ENCODE results near the gene R3HDM1.

Gene R3HDM1

DNA sequence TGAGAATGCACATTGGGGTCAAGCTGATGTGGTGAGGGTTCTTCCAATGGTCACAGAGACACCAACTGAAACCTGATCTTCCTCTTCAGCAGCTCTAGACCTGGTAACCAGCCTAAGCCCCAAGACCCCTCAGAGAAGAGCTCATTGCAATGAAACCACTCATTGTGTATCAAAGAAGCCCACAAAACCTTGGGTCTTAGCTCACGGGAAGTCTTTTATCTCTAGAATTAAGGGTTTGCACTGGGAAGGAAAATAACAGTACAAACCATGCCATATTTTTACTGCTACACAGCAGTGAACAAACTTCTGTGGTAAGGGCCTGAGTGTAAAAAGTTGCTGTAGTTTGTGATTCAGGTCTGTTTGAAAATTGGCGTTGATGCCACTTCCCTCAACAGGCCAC is 201.8 kb downstream of the R3HDM1 start:
- no peak for DNase-seq (ENCODE audit: low spot score)
- no peaks in the 10 kb centered on the region for H3K27me3 Mint-ChIP-seq (ENCODE audit: low read depth)
- no peak overlapping the region for H3K27ac Mint-ChIP-seq
- H3K4me1 Mint-ChIP-seq (ENCODE audit: low read depth): no peaks in the 10 kb centered on the region
- H3K36me3 Mint-ChIP-seq (ENCODE audit: low read depth): no peaks in the 10 kb centered on the region
- no peak overlapping the region for H3K4me3 Mint-ChIP-seq
- no peaks in the 10 kb centered on the region for H3K9me3 Mint-ChIP-seq

DNA sequence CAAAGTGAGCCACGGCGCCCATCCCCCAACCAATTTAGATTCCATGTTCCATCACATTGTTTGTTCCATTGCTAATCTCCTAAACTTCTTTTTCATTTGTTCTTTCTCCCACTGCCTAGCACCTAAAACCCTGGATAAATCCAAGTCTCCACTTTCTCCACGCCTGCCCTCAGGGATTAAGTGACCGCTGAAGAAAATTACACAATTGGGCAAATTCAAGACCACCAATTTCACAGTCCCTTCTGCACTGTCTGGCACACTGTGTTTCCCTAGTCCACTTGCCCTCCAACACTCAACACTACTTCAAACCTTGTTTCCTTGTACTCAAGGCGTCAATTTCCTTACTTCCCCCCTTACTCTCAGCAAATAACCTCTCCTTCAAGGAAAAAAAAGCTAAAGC is 205.3 kb downstream of the R3HDM1 start:
- no peaks in the 10 kb centered on the region for H3K27me3 Mint-ChIP-seq (ENCODE audit: low read depth)
- H3K9me3 Mint-ChIP-seq: peaks cover 4% of the 10 kb centered on the region
- no peaks in the 10 kb centered on the region for H3K36me3 Mint-ChIP-seq (ENCODE audit: low read depth)
- H3K4me3 Mint-ChIP-seq: no peak overlapping the region
- peaks cover 1% of the 10 kb centered on the region for H3K4me1 Mint-ChIP-seq (ENCODE audit: low read depth)
- DNase-seq (ENCODE audit: low spot score): no peak
- no peak overlapping the region for H3K27ac Mint-ChIP-seq

DNA sequence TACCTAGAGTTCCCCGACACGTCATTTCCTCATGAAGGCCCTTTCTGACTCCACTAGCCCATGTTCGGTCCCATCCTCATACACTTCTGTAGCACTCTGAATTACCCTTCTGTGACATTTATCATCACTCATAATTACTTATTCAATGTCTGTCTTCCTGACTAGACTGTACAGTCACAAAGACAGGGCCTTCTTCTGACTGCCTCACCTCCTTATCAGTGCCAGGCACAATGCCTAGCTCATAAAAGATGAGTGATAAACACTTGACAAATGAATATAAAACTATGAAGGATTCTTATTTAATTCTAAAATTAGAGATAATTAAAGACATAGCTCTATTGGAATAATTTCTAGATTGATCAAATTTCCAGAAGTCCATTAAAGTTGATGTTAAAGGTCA is 208.9 kb downstream of the R3HDM1 start:
- H3K9me3 Mint-ChIP-seq: peaks cover 4% of the 10 kb centered on the region
- DNase-seq (ENCODE audit: low spot score): no peak
- H3K36me3 Mint-ChIP-seq (ENCODE audit: low read depth): peaks cover 18% of the 10 kb centered on the region
- H3K27me3 Mint-ChIP-seq (ENCODE audit: low read depth): no peaks in the 10 kb centered on the region
- peaks cover 15% of the 10 kb centered on the region for H3K4me1 Mint-ChIP-seq (ENCODE audit: low read depth)
- no peak overlapping the region for H3K4me3 Mint-ChIP-seq
- H3K27ac Mint-ChIP-seq: no peak overlapping the region

DNA sequence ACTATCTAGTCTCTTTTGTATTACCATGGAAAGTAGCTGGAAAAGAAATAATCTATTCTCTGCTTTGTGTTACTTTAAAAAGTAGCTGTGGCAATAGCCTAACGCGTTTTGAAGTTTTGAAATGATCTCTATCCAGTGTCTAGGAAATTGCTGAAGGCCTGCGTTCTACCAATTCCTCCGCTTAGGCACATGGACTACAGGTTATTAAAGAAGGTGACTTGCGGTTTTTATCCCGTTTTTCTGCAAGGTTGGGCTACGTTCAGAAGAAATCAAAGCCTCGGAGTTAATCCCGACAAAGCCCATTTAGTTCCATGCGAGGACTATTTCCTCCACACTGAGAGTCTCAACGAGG is 209.7 kb downstream of the R3HDM1 start:
- Mint-ChIP-seq H3K4me3 (no peak overlapping the region), H3K27ac (no peak overlapping the region), H3K4me1 (ENCODE audit: low read depth) (peaks cover 17% of the 10 kb centered on the region), H3K9me3 (peaks cover 4% of the 10 kb centered on the region), H3K36me3 (ENCODE audit: low read depth) (peaks cover 21% of the 10 kb centered on the region), H3K27me3 (ENCODE audit: low read depth) (no peaks in the 10 kb centered on the region)
- no peak for DNase-seq (ENCODE audit: low spot score)

GRCh38 chr2:135741395-135742324 is 210.4 kb downstream of the R3HDM1 start, which contains the start of gene UBXN4:
TSS of gene UBXN4 (plus strand) at chr2:135741855. CDS start at chr2:135741930, 75 bp downstream.
- peaks cover 23% of the 10 kb centered on the region for H3K4me1 Mint-ChIP-seq (ENCODE audit: low read depth)
- peaks cover 28% of the 10 kb centered on the region for H3K36me3 Mint-ChIP-seq (ENCODE audit: low read depth)
- peak within 1 kb of the TSS; percentile 99 for H3K27ac Mint-ChIP-seq

DNA sequence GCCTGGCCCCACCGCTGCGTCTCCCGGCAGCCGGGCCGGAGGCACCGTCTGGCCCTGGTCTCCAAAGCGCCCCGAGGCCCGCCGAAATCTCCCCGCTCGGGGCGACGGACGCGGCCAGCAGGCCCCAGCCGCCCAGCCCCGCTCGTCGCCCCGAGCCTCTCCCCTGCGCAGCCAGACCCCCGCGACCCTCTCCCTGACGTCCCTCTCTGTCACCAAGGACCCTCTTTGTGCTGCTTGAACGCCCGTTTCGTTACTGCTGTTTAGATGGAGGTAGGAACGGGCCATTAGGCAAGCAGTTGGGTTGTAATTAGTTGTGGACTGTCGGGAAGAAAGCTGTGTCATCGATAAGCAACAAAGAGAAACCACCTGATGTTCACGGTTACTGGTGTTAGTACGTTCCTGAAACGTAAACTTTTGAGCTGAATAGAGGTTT is 211.1 kb downstream of the R3HDM1 start:
- no peaks in the 10 kb centered on the region for H3K27me3 Mint-ChIP-seq (ENCODE audit: low read depth)
- peaks cover 4% of the 10 kb centered on the region for H3K9me3 Mint-ChIP-seq
- DNase-seq (ENCODE audit: low spot score): peak; percentile 43
- H3K36me3 Mint-ChIP-seq (ENCODE audit: low read depth): peaks cover 31% of the 10 kb centered on the region
- peak overlapping the region; percentile 95 for H3K4me3 Mint-ChIP-seq
- H3K4me1 Mint-ChIP-seq (ENCODE audit: low read depth): peaks cover 26% of the 10 kb centered on the region
- peak overlapping the region; percentile 99 for H3K27ac Mint-ChIP-seq

More at GRCh38 chr2:135741395-135742324, 210.4 kb downstream of the R3HDM1 start, which contains the start of gene UBXN4:
- Mint-ChIP-seq H3K27me3 (ENCODE audit: low read depth) (no peaks in the 10 kb centered on the region), H3K9me3 (peaks cover 4% of the 10 kb centered on the region), H3K4me3 (peak within 1 kb of the TSS; percentile 95)
- DNase-seq (ENCODE audit: low spot score): peak; percentile 92

GRCh38 chr2:135743860-135744259 is 212.6 kb downstream of the R3HDM1 start:
- Mint-ChIP-seq H3K27me3 (ENCODE audit: low read depth) (no peaks in the 10 kb centered on the region), H3K27ac (peak overlapping the region; percentile 36), H3K9me3 (peaks cover 4% of the 10 kb centered on the region), H3K4me1 (ENCODE audit: low read depth) (peaks cover 26% of the 10 kb centered on the region), H3K36me3 (ENCODE audit: low read depth) (peaks cover 37% of the 10 kb centered on the region), H3K4me3 (peak overlapping the region; percentile 70)
- no peak for DNase-seq (ENCODE audit: low spot score)

DNA sequence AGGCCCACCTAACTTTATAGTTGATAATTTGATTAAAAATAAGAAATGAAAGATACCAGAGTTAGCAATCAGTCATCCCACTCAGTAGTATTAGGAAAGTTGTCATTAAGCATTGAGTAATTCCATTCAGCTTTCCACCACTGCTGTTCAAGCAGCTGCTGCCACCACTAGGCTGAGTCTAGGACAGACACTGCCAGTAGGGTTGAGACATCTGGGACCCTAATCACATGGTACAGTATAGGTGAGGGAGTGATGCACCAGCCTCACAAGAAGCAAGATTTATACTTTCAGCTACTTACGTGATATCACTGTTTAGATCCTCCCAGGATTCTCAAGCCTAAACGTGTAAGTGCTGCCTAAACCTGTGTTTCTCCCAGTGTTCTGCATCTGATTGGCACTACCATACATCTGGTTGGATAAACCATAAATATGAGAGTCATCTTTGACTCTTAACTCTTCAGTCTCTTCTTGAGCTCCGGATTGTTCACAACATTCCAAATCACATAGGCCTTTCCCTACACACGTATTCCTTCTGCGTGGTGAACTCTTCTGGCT is 213.6 kb downstream of the R3HDM1 start:
- DNase-seq (ENCODE audit: low spot score): peak; percentile 21
- peaks cover 4% of the 10 kb centered on the region for H3K9me3 Mint-ChIP-seq
- H3K4me1 Mint-ChIP-seq (ENCODE audit: low read depth): peaks cover 30% of the 10 kb centered on the region
- peaks cover 45% of the 10 kb centered on the region for H3K36me3 Mint-ChIP-seq (ENCODE audit: low read depth)
- H3K27me3 Mint-ChIP-seq (ENCODE audit: low read depth): no peaks in the 10 kb centered on the region
- H3K4me3 Mint-ChIP-seq: peak overlapping the region; percentile 70
- H3K27ac Mint-ChIP-seq: no peak overlapping the region

DNA sequence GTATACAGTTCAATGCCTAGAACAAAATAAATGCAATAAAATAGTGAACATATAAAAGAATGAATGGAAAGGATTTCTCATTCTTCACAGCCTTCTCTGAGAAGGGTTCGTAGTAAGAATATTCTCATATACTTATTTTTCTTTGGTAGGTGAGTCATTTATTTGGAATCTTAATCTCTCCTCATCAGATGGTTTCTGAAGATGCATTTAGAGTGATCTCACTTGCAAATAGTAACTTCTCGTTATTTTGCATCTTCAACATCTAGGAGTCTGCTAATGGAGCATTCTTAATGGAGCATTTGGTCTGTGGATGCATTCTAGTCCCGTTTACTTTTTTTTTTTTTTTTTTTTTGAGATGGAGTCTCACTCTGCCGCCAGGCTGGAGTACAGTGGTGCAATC is 214.3 kb downstream of the R3HDM1 start:
- no peak overlapping the region for H3K27ac Mint-ChIP-seq
- DNase-seq (ENCODE audit: low spot score): no peak
- no peak overlapping the region for H3K4me3 Mint-ChIP-seq
- H3K27me3 Mint-ChIP-seq (ENCODE audit: low read depth): no peaks in the 10 kb centered on the region
- H3K36me3 Mint-ChIP-seq (ENCODE audit: low read depth): peaks cover 50% of the 10 kb centered on the region
- H3K9me3 Mint-ChIP-seq: peaks cover 4% of the 10 kb centered on the region
- peaks cover 30% of the 10 kb centered on the region for H3K4me1 Mint-ChIP-seq (ENCODE audit: low read depth)

DNA sequence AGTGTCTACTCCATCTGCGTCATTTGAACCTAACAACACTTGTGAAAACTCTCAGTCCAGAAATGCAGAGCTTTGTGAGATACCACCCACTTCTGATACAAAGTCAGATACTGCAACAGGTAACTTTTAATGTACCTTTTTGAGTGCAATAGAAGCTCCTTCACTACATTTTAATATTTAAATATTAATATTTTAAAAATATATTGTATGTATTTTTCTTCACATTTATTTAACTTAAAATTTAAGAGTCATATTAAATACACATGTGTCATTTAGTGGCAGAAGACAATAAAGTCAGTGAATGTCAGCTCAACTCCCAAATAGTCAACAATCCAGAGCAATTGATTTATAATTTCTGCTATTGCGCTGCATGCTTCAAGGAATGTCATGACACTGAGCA is 224.3 kb downstream of the R3HDM1 start:
- H3K36me3 Mint-ChIP-seq (ENCODE audit: low read depth): peaks cover 67% of the 10 kb centered on the region
- no peaks in the 10 kb centered on the region for H3K4me1 Mint-ChIP-seq (ENCODE audit: low read depth)
- no peaks in the 10 kb centered on the region for H3K27me3 Mint-ChIP-seq (ENCODE audit: low read depth)
- DNase-seq (ENCODE audit: low spot score): no peak
- peaks cover 20% of the 10 kb centered on the region for H3K9me3 Mint-ChIP-seq
- H3K4me3 Mint-ChIP-seq: no peak overlapping the region
- no peak overlapping the region for H3K27ac Mint-ChIP-seq

DNA sequence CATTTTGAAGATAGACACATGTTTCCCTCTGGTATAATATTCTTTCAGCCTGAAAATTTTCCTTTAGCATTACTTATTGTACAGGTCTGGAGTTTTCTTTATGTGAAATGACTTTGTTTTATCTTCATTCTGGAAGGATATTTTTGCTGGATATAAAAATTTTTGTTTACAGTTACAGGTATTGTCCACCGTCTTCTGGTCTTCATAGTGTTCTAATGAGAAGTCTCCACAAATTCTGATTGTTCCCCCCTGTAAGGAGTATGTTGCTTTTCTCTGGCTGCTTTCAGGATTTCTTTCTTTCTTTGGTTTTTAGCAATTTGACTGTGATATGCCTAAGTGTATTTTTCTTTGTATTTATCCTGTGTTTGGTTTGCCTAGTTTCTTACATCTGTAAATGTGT is 225.4 kb downstream of the R3HDM1 start:
- Mint-ChIP-seq H3K4me3 (no peak overlapping the region), H3K27me3 (ENCODE audit: low read depth) (no peaks in the 10 kb centered on the region), H3K9me3 (peaks cover 20% of the 10 kb centered on the region), H3K36me3 (ENCODE audit: low read depth) (peaks cover 73% of the 10 kb centered on the region), H3K27ac (no peak overlapping the region), H3K4me1 (ENCODE audit: low read depth) (no peaks in the 10 kb centered on the region)
- no peak for DNase-seq (ENCODE audit: low spot score)

- H3K4me1 Mint-ChIP-seq (ENCODE audit: low read depth): no peaks in the 10 kb centered on the region
These were observed 230.7 kb downstream of the R3HDM1 start for GRCh38 chr2:135762022-135762421.

GRCh38 chr2:135762530-135762929 is 231.2 kb downstream of the R3HDM1 start:
- DNase-seq (ENCODE audit: low spot score): no peak
- Mint-ChIP-seq H3K27ac (no peak overlapping the region), H3K4me1 (ENCODE audit: low read depth) (no peaks in the 10 kb centered on the region), H3K9me3 (no peaks in the 10 kb centered on the region), H3K27me3 (ENCODE audit: low read depth) (no peaks in the 10 kb centered on the region), H3K36me3 (ENCODE audit: low read depth) (peaks cover 56% of the 10 kb centered on the region), H3K4me3 (no peak overlapping the region)

More at GRCh38 chr2:135762022-135762421, 230.7 kb downstream of the R3HDM1 start:
- Mint-ChIP-seq H3K27ac (no peak overlapping the region), H3K9me3 (peaks cover 3% of the 10 kb centered on the region), H3K4me3 (no peak overlapping the region), H3K36me3 (ENCODE audit: low read depth) (peaks cover 58% of the 10 kb centered on the region), H3K27me3 (ENCODE audit: low read depth) (no peaks in the 10 kb centered on the region)
- no peak for DNase-seq (ENCODE audit: low spot score)

GRCh38 chr2:135768863-135769262 is 237.6 kb downstream of the R3HDM1 start:
- peaks cover 61% of the 10 kb centered on the region for H3K36me3 Mint-ChIP-seq (ENCODE audit: low read depth)
- DNase-seq (ENCODE audit: low spot score): no peak
- H3K27ac Mint-ChIP-seq: no peak overlapping the region
- H3K4me3 Mint-ChIP-seq: no peak overlapping the region
- H3K9me3 Mint-ChIP-seq: peaks cover 4% of the 10 kb centered on the region
- no peaks in the 10 kb centered on the region for H3K27me3 Mint-ChIP-seq (ENCODE audit: low read depth)
- peaks cover 3% of the 10 kb centered on the region for H3K4me1 Mint-ChIP-seq (ENCODE audit: low read depth)
